ENCODE measurements around the gene AKAP8.
A peak's percentile ranks its signal among the peaks of the same experiment; 100 is the strongest.

The AKAP8 gene

DNA sequence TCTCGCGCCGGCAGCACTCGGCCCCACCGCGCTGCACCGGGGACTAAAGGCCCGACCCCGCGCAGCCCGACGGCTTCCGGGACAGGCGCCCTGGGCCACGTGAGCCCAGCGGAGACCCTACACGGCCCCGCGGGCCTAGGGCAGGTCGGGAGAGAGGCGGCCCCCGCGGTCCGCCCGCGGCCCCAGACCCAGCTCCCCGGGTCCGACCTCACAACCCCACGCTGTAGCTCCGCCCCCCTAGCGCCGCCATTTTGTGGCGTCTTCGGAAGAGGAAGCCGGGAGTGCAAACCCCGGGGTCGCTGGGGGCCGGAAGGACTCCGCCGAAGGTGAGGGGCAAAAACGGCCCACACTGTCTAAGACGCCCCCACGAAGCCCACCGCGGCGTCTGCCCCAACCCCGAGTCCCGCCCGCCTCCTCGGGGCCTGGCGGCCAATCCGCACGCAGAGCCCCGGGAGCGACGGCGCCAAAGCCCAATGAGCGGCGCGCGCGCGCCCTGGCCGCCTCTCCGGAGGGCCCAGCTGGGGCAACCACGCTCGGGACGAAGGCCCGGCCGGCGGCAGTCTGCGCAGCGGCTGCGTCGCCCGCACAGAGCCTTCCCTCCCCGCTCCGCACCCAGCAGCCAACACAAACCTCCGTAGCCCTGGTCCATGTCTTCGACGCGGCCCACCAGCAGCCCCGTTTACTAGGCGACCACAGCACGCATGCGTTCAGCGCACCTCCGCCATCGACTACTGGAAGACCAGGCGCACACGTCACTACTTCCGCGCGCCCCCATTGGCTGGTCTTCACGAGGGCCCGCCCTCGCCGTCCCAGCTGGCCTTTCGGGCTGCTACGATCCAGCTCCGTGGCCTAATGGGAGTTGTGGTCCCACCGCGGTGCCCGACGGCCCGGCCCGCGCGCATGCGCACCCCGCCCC is at the start of gene AKAP8:
AKAP8 (minus strand) TSS at position 705 of the 916 bp plus-strand sequence; CDS start at position 649, 56 bp downstream.
- Histone ChIP-seq H3K4me3 (ENCODE audit: low read length) (peak within 1 kb of the TSS; percentile 92), H3K9ac (ENCODE audit: low read length) (peak within 1 kb of the TSS; percentile 60), H3K4me1 (ENCODE audit: control insufficient read depth, insufficient read depth, low read length) (peaks cover 11% of the 10 kb centered on the region), H3K36me3 (ENCODE audit: control insufficient read depth, insufficient read depth, low read length) (peaks cover 2% of the 10 kb centered on the region), H3K27ac (ENCODE audit: low read depth, low read length) (peak within 1 kb of the TSS; percentile 99), H3K27me3 (ENCODE audit: control insufficient read depth, insufficient read depth, low read length) (no peaks in the 10 kb centered on the region)

DNA sequence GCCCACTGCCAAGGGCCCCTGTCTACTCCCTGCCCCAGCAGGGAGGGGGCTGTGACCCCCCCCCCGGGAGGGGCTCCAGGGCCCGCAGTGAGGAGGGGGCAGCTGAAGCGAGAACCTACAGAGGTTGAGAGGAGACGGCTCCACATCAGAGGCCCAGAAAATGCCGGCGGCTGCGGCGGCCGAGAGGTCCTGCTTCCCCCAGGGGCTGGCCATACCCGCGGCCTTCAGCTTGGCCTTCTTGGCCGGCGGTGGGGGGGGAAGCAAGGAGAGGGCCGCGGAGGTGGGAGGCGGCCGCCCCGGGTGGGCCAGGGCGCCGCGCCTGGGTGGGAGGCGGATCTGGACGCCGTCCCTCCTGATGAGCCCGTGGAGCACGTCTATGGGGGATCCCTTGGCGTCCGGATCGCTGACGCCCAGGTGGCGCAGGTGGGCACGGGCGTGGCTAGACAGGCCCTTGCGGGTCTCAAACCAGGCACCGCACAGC is 48.4 kb upstream of the AKAP8 start:
- H3K9ac ChIP-seq (ENCODE audit: low read length): no peak overlapping the region
- H3K4me3 ChIP-seq (ENCODE audit: low read length): no peak overlapping the region
- no peaks in the 10 kb centered on the region for H3K27me3 ChIP-seq (ENCODE audit: control insufficient read depth, insufficient read depth, low read length)
- H3K27ac ChIP-seq (ENCODE audit: low read depth, low read length): no peak overlapping the region
- peaks cover 10% of the 10 kb centered on the region for H3K4me1 ChIP-seq (ENCODE audit: control insufficient read depth, insufficient read depth, low read length)
- peaks cover 26% of the 10 kb centered on the region for H3K36me3 ChIP-seq (ENCODE audit: control insufficient read depth, insufficient read depth, low read length)

DNA sequence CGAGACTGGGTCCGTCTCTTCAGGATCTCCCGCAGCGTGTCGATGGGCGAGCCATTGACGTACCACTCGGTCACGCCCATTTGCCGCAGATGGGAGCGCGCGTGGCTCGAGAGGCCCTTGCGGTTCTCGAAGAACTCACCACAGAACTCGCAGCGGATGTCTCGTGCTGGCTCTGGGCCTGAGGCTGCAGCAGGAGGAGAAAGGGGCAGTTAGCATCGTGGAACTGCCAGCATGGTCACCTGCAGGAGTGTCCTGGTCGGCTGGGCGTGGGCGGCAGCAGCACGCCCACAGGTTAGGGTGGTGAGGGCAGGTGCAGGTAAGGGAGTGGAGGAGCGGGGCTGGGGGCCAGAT is 47.7 kb upstream of the AKAP8 start:
- H3K27me3 ChIP-seq (ENCODE audit: control insufficient read depth, insufficient read depth, low read length): no peaks in the 10 kb centered on the region
- no peak overlapping the region for H3K9ac ChIP-seq (ENCODE audit: low read length)
- peaks cover 10% of the 10 kb centered on the region for H3K4me1 ChIP-seq (ENCODE audit: control insufficient read depth, insufficient read depth, low read length)
- H3K4me3 ChIP-seq (ENCODE audit: low read length): no peak overlapping the region
- peaks cover 31% of the 10 kb centered on the region for H3K36me3 ChIP-seq (ENCODE audit: control insufficient read depth, insufficient read depth, low read length)
- H3K27ac ChIP-seq (ENCODE audit: low read depth, low read length): no peak overlapping the region

DNA sequence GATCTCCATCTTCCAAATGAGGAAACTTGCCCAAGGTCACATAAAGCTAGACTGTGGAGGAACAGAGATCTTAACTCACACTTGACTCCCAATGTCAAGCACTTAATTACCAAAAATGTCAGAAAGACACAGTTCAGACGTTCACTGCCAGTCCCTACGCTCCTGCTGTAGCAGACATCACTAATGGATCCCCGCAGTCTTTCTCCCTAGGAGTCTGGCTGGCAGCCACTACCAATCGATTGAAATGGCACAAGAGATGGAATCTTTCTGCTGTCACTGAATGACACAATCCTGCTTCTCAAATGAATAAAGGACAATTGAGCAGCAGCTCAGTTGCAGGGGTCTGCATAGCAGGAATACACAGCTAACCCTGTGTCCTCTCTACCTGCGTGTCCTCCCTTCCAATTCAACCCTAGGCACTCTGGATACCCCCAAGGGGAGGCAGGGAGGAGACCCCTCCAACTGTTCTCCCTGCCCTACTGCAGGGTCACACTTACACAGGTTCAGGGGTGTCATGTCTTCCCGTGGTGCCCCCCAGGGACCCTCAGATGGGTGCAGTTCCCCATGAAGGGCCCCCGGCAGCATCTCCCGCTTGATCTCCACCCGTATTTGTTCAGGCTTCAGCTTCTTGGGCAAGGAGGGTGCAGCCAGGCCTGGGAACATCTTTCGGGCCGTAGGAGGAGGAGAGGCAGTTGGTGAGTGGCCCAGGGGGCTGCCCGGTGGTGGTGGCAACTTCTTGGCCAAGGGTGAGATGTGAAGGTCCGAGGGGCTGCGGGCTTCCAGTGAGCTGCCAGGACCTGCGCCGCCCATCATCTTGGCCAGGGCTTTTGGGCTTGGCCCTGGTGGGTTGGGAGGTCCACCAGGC is 47.1 kb upstream of the AKAP8 start:
- Histone ChIP-seq H3K4me1 (ENCODE audit: control insufficient read depth, insufficient read depth, low read length) (peaks cover 10% of the 10 kb centered on the region), H3K4me3 (ENCODE audit: low read length) (no peak overlapping the region), H3K36me3 (ENCODE audit: control insufficient read depth, insufficient read depth, low read length) (peaks cover 31% of the 10 kb centered on the region), H3K9ac (ENCODE audit: low read length) (no peak overlapping the region), H3K27me3 (ENCODE audit: control insufficient read depth, insufficient read depth, low read length) (no peaks in the 10 kb centered on the region), H3K27ac (ENCODE audit: low read depth, low read length) (no peak overlapping the region)

DNA sequence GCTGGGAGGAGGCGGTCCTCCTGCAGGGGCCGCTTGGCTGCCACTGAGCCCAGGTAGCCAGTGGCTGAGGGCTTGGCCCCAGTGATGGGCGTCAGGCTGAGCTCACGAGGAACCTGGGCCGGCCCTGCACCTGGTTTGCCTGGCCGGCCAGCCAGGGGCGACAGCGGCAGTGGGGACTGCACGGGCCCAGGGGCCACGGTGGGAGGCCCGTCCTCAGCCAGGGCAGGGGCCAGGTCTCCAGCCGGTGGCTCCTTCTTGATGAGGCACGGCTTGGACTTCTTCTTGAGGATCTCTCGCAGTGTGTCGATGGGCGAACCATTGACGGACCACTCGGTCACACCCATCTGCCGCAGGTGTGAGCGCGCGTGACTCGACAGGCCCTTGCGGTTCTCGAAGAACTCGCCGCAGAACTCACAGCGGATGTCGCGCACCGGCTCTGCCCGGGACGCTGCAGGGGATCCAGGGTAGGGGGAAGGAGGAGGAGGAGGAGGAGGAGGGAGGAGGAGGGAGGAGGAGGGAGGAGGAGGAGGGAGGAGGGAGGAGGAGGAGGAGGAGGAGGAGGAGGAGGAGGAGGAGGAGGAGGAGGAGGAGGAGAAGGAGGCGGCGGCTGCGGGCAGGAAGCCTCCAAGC is 45.8 kb upstream of the AKAP8 start:
- Histone ChIP-seq H3K4me3 (ENCODE audit: low read length) (no peak overlapping the region), H3K9ac (ENCODE audit: low read length) (no peak overlapping the region), H3K4me1 (ENCODE audit: control insufficient read depth, insufficient read depth, low read length) (no peaks in the 10 kb centered on the region), H3K36me3 (ENCODE audit: control insufficient read depth, insufficient read depth, low read length) (peaks cover 31% of the 10 kb centered on the region), H3K27ac (ENCODE audit: low read depth, low read length) (no peak overlapping the region), H3K27me3 (ENCODE audit: control insufficient read depth, insufficient read depth, low read length) (no peaks in the 10 kb centered on the region)

DNA sequence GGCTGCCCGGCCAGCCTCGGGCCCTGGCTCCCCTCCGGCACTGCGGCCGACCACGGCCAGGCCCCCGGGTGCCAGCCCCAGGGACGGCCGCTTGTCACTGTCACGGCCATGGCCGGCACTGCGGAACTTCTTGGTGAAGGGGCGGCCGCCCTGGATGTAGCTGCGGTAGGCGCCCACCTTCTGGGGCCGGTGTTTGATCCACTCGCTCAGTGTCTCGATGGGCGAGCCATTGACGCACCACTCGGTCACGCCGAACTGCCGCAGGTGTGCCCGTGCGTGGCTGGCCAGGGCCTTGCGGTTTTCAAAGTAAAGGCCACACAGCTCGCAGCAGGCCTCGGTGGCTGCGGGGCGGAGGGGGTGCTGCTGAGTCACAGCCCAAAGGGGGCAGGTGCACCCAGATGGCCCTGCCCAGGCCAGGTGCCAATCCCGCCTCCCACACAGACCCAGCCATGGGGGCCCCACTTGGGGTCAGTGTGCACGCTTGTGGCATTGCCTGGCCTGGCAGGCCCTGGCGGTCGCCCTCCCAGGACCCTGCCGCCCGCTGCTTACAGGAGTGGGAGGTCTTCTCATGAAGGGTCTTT is 45.2 kb upstream of the AKAP8 start:
- peaks cover under 1% of the 10 kb centered on the region for H3K4me1 ChIP-seq (ENCODE audit: control insufficient read depth, insufficient read depth, low read length)
- no peak overlapping the region for H3K4me3 ChIP-seq (ENCODE audit: low read length)
- H3K27ac ChIP-seq (ENCODE audit: low read depth, low read length): no peak overlapping the region
- H3K36me3 ChIP-seq (ENCODE audit: control insufficient read depth, insufficient read depth, low read length): peaks cover 31% of the 10 kb centered on the region
- H3K27me3 ChIP-seq (ENCODE audit: control insufficient read depth, insufficient read depth, low read length): no peaks in the 10 kb centered on the region
- H3K9ac ChIP-seq (ENCODE audit: low read length): no peak overlapping the region

DNA sequence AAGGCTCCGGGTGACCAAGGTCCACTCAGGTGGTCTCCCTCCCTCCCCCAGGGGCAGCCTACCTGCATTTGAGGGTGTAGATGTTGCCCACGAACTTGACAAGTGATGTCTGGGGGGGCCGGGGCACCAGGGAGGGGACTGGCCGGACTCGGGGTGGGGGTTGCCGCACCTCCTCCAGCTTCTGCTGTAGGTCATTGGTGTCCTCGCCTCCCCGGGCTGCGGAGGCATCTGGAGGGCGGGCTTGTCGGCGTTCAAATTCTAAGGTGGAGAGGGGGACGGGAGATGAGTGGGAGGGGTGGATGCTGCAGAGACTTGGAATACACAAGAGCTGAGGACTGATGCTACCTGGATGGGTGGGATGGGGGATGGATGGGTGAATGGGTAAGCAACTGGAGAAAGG is 44.5 kb upstream of the AKAP8 start:
- H3K9ac ChIP-seq (ENCODE audit: low read length): no peak overlapping the region
- H3K4me3 ChIP-seq (ENCODE audit: low read length): no peak overlapping the region
- H3K36me3 ChIP-seq (ENCODE audit: control insufficient read depth, insufficient read depth, low read length): peaks cover 31% of the 10 kb centered on the region
- H3K27ac ChIP-seq (ENCODE audit: low read depth, low read length): no peak overlapping the region
- peaks cover 3% of the 10 kb centered on the region for H3K4me1 ChIP-seq (ENCODE audit: control insufficient read depth, insufficient read depth, low read length)
- H3K27me3 ChIP-seq (ENCODE audit: control insufficient read depth, insufficient read depth, low read length): no peaks in the 10 kb centered on the region

DNA sequence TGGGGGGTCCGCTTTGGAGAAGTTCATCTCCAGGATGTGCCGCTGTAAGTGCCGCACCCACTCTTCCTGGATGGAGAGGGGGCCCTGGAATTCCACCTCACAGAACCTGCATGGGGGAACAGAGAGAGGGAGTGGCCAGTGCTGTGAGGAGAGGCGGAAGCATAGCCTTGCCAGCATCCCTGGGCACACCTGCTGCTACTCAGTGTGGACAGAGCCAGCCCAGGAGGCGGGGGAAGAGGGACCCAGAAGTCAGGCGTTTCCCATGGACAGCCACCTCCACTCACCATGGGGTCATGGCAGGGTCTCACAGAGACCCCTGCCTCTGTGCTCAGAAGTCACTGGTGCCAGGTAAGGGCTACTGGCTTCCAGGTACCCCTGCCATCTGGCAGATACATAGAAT is 43.5 kb upstream of the AKAP8 start:
- Histone ChIP-seq H3K4me1 (ENCODE audit: control insufficient read depth, insufficient read depth, low read length) (peaks cover 3% of the 10 kb centered on the region), H3K36me3 (ENCODE audit: control insufficient read depth, insufficient read depth, low read length) (peaks cover 31% of the 10 kb centered on the region), H3K27ac (ENCODE audit: low read depth, low read length) (no peak overlapping the region), H3K27me3 (ENCODE audit: control insufficient read depth, insufficient read depth, low read length) (no peaks in the 10 kb centered on the region), H3K9ac (ENCODE audit: low read length) (no peak overlapping the region), H3K4me3 (ENCODE audit: low read length) (no peak overlapping the region)

DNA sequence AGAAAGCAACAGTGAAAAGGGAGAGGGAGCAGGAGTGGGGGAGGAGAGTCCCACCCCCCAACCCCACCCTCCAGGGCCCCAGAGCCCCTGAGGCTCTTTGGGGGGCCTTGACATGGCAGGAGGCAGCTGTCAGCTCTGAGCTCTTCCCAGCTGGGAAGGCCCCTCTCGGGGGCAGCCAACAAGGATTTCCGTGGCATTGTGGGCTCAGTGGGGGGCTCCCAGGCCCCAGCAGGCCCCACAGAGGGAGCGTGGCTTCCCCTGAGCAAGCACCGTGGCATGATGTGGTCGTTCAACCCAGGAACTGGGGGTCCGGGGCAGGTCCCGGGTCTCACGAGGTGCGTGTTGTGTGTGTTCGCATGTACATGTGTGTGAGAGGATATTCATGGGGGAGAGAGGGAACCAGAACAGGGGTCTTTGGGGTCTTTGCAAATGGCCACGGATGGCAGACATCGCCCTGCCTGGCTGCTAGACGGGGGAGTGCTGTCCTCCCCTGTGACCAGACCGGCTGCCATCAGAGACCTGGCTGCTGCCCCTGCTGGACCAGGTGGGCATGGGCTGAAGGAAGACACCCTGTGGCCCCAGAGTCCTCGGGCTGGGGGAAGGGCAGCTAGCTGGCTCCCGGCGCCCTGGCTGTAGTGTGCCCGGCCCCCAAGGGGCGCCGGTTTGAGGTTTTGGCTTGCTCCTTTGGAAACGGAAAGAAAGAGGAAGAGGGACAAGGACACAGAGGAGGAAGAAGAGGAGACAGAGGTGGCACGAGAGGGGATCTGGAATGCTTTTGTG is 42.9 kb upstream of the AKAP8 start:
- H3K27ac ChIP-seq (ENCODE audit: low read depth, low read length): no peak overlapping the region
- H3K9ac ChIP-seq (ENCODE audit: low read length): no peak overlapping the region
- peaks cover 26% of the 10 kb centered on the region for H3K36me3 ChIP-seq (ENCODE audit: control insufficient read depth, insufficient read depth, low read length)
- no peak overlapping the region for H3K4me3 ChIP-seq (ENCODE audit: low read length)
- H3K4me1 ChIP-seq (ENCODE audit: control insufficient read depth, insufficient read depth, low read length): peaks cover 7% of the 10 kb centered on the region
- no peaks in the 10 kb centered on the region for H3K27me3 ChIP-seq (ENCODE audit: control insufficient read depth, insufficient read depth, low read length)

DNA sequence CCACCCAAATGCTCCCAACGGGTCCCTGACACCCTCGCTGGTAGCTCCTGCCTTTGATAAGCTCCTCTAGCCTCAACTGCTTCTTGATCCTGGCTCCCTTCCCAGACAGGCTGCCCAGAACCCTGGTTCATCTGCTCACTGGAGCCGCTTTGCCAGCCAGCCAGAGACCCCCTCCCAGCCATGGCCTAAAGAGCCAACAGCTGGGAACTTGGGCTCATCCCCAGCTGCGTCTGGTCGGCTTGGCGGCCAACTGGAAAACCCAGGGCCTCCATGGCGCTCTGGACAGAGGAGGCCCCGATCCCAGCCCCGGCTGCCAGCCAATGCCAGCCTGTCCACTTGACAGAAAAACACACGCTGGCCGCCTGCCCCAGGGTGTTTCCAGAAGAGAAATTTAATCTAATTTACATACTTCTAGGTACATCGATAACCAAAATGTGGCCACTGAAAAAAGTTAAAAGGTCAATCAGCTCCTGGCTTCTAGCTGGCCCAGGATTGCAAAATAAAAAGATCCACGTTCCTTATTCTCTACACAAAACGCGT is 42.2 kb upstream of the AKAP8 start:
- H3K4me1 ChIP-seq (ENCODE audit: control insufficient read depth, insufficient read depth, low read length): peaks cover 14% of the 10 kb centered on the region
- H3K27me3 ChIP-seq (ENCODE audit: control insufficient read depth, insufficient read depth, low read length): no peaks in the 10 kb centered on the region
- H3K27ac ChIP-seq (ENCODE audit: low read depth, low read length): no peak overlapping the region
- no peak overlapping the region for H3K9ac ChIP-seq (ENCODE audit: low read length)
- H3K4me3 ChIP-seq (ENCODE audit: low read length): no peak overlapping the region
- peaks cover 25% of the 10 kb centered on the region for H3K36me3 ChIP-seq (ENCODE audit: control insufficient read depth, insufficient read depth, low read length)

DNA sequence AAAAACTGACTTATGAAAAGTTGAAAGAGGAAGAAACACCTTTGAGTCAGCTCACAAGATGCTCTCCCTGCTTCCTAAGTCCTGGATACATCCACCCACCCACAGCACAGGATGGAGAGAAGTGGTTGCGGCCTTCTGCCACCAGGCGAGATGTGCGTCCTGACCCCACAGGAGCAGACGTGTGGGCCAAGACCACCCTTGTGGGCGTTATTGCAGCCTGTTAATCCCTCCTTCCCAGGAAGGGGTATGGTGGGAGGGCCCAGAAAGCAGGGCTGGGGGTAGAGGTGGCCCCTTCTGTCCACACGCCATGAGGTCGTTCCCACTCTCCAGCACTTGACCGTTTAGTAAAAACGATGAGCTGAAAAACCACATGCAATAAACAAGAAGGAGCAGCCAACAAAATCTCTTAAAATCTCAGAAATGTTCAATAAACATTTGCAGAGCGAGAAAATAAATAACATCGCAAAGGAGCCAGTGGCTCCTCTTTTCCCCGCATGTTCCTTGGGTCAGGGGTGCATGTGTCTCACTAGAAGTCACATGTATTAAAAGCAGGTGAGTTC is 41.6 kb upstream of the AKAP8 start:
- H3K36me3 ChIP-seq (ENCODE audit: control insufficient read depth, insufficient read depth, low read length): peaks cover 19% of the 10 kb centered on the region

More for the DNA sequence above, 41.6 kb upstream of the AKAP8 start:
- peaks cover 15% of the 10 kb centered on the region for H3K4me1 ChIP-seq (ENCODE audit: control insufficient read depth, insufficient read depth, low read length)
- H3K9ac ChIP-seq (ENCODE audit: low read length): no peak overlapping the region
- H3K4me3 ChIP-seq (ENCODE audit: low read length): no peak overlapping the region
- no peak overlapping the region for H3K27ac ChIP-seq (ENCODE audit: low read depth, low read length)
- H3K27me3 ChIP-seq (ENCODE audit: control insufficient read depth, insufficient read depth, low read length): no peaks in the 10 kb centered on the region

All from rectal smooth muscle tissue (tissue), 1 donor.